Heart right ventricle (tissue), 16 donors: Measurements from ENCODE around the gene PLA2G4E. TPM values are rescaled to one million over a fixed set of nuclear protein-coding genes. Genes with fewer than 3 reads are reported as not detected.

Source experiments
- ATAC-seq, 8 donors: fragments of 200-7000 bp; cut with Tn5 transposase; one replicate each; pipeline ENCODE4 v1.9.1; 2020; ENCODE audit warnings: mild to moderate bottlenecking in 8 of 8, moderate library complexity in 8 of 8, moderate number of reproducible peaks in 1 of 8
- DNase-seq, 2 donors: peaks; one replicate each; pipeline ENCODE4 v3.0.0-alpha.2; 2020
- H3K27ac ChIP-seq, 10 donors: fragments of 200-600 bp; sonication (generic) in 2 of 10; one replicate each; pipeline versions ENCODE4 v1.5.0 to v1.8.0; 2020 to 2022; ENCODE audit warnings: mild to moderate bottlenecking in 3 of 10
- H3K27me3 ChIP-seq, 7 donors: fragments of 200-600 bp; one replicate each; pipeline ENCODE4 v1.8.0; 2021 to 2022; ENCODE audit warnings: mild to moderate bottlenecking in 2 of 7
- H3K36me3 ChIP-seq, 9 donors: fragments of 200-600 bp; sonication (generic) in 1 of 9; one replicate each; pipeline versions ENCODE4 v1.5.0 to v1.8.0; 2020 to 2022; ENCODE audit warnings: mild to moderate bottlenecking in 2 of 9
- H3K4me1 ChIP-seq, 9 donors: fragments of 200-600 bp; sonication (generic) in 1 of 9; one replicate each; pipeline versions ENCODE4 v1.5.0 to v1.8.0; 2020 to 2022; ENCODE audit warnings: mild to moderate bottlenecking in 4 of 9
- H3K4me3 ChIP-seq, 10 donors: fragments of 200-600 bp; sonication (generic) in 2 of 10; one replicate each; pipeline versions ENCODE4 v1.5.0 to v1.8.0; 2020 to 2022; ENCODE audit warnings: mild to moderate bottlenecking in 7 of 10, moderate library complexity in 2 of 10
- H3K9me3 ChIP-seq, 11 donors: fragments of 200-600 bp in 10 of 11; sonication (generic) in 2 of 11; one replicate each; pipeline versions ENCODE4 v1.5.0 to v1.8.0; 2013 to 2022; ENCODE audit warnings: mild to moderate bottlenecking in 2 of 11, control low read depth in 1 of 11, moderate library complexity in 1 of 11
- WGBS, 2 donors: extraction: QIAGEN DNeasy Blood & Tissue Kit; methylation state at CpG; one replicate each; pipeline ENCODE4 v1.1.7; 2013; ENCODE audit warnings: inconsistent platforms in 1 of 2; 5-methylcytosine and 5-hydroxymethylcytosine counted together
- intact Hi-C, 10 donors: fragments of 100-400 bp; cut with DNase I; formaldehyde crosslinking; loops; one replicate each; pipeline versions ENCODE4 v1.11.1 to v1.14.2; 2022
- polyA plus RNA-seq, 2 donors: library from polyadenylated mRNA; stranded (reverse); fragments of 200-250 nt; gene quantifications; one replicate each; pipeline ENCODE4 v1.2.3, GENCODE V29; 2013
- total RNA-seq, 10 donors: library from RNA; stranded (reverse); fragmentation: NEBNext Ultra II Directional in 3 of 10; extraction: Animal tissue kit (Norgen Biotek cat#: 25700) in 3 of 10; gene quantifications; one replicate each; pipeline versions ENCODE4 v1.2.1 to v1.2.4, GENCODE V29; 2021 to 2023
- TF ChIP-seq, protein P1 (sequence below), 9 donors: fragments of 200-600 bp; sonication (generic) in 2 of 9; IDR thresholded peaks; one replicate each; pipeline versions ENCODE4 v1.5.0 to v1.8.0; 2021 to 2022; ENCODE audit warnings: antibody characterized with exemption in 9 of 9, mild to moderate bottlenecking in 5 of 9, moderate library complexity in 1 of 9
- donor health status: Arrhythmogenic right ventricular cardiomyopathy.
- donor health status: ischemic (EF 13 %, LVEDD 7.1; RV severe dilation, severe dysfunction).
- donor health status: healthy with polysubstance abuse.
- donor health status: DM: no; HTN: yes; CAD: no.
- donor health status: DM: no; HTN: no; CAD: no.
- donor health status: ischemic (EF 25% LVEDD 6.9; RV normal size, moderate dysfunction).
- donor health status: ischemic (EF 25% LVEDD 5.7; RV mildly dilated, moderate dysfunction).
- donor health status: healthy.
- donor health status: DM: yes; HTN: yes; CAD: no.
- donor health status: Ischemic cardiomyopathy.
- donor health status: ischemic (EF 35%, LVEDD 5.7; RV mildly dilated, moderate dysfunction).
- donor health status: nonischemic (EF 11% LVEDD 7.7; RV severe dilation, severe dysfunction).
- donor health status: DM: yes; HTN: yes; CAD: no.
- donor health status: PGD.
- donor health status: ischemic (EF 29% LVEDD 5.4; RV normal size, mild dysfunction).
- donor health status: nonischemic (EF 23%, LVEDD 6.1; RV moderate dilation, normal function).

Gene PLA2G4E
- total and polyA plus RNA-seq, 12 donors: 0.05 to 0.79 (median 0.07) TPM; not detected in 7

DNA sequence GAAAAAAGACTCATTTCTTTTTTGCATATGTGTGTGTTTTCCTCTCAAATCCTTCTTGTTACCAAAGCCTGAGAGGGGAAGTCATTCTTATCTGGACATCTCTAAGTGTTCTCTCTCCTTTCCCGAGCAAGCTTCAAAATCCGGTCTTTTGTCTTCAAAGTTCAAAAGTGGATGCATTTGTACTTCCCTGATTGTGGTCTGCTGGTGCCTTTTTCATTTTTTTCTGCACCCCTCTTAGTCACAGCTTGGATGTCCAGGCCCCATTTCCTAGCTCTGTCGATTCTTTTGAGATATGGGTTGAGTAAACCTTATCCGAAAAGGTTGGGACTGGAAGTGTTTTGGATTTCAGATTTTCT is 83.3 kb downstream of the PLA2G4E start:
- no peaks in the 10 kb centered on the region for H3K9me3 ChIP-seq
- H3K4me3 ChIP-seq: no peak overlapping the region
- peak in 5 of 8 donors; percentile 4 to 34 (median 31) for ATAC-seq
- H3K27ac ChIP-seq: peak overlapping the region; percentile 27 to 89 (median 79)
- H3K4me1 ChIP-seq: peaks cover 25 to 98% (median 88%) of the 10 kb centered on the region in 9 donors
- TF ChIP-seq, protein P1, sequence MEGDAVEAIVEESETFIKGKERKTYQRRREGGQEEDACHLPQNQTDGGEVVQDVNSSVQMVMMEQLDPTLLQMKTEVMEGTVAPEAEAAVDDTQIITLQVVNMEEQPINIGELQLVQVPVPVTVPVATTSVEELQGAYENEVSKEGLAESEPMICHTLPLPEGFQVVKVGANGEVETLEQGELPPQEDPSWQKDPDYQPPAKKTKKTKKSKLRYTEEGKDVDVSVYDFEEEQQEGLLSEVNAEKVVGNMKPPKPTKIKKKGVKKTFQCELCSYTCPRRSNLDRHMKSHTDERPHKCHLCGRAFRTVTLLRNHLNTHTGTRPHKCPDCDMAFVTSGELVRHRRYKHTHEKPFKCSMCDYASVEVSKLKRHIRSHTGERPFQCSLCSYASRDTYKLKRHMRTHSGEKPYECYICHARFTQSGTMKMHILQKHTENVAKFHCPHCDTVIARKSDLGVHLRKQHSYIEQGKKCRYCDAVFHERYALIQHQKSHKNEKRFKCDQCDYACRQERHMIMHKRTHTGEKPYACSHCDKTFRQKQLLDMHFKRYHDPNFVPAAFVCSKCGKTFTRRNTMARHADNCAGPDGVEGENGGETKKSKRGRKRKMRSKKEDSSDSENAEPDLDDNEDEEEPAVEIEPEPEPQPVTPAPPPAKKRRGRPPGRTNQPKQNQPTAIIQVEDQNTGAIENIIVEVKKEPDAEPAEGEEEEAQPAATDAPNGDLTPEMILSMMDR (IDR thresholded peaks at IDR 0.05): peak in 1 of 9 donors; percentile 1
- intact Hi-C loops: no loop called here
- peaks cover 0 to 45% (median 12%) of the 10 kb centered on the region in 9 donors for H3K36me3 ChIP-seq
- no peak for DNase-seq
- WGBS, 2 donors: 49 to 58% methylated on average over 4 of the region's 4 CpGs
- H3K27me3 ChIP-seq: no peaks in the 10 kb centered on the region

DNA sequence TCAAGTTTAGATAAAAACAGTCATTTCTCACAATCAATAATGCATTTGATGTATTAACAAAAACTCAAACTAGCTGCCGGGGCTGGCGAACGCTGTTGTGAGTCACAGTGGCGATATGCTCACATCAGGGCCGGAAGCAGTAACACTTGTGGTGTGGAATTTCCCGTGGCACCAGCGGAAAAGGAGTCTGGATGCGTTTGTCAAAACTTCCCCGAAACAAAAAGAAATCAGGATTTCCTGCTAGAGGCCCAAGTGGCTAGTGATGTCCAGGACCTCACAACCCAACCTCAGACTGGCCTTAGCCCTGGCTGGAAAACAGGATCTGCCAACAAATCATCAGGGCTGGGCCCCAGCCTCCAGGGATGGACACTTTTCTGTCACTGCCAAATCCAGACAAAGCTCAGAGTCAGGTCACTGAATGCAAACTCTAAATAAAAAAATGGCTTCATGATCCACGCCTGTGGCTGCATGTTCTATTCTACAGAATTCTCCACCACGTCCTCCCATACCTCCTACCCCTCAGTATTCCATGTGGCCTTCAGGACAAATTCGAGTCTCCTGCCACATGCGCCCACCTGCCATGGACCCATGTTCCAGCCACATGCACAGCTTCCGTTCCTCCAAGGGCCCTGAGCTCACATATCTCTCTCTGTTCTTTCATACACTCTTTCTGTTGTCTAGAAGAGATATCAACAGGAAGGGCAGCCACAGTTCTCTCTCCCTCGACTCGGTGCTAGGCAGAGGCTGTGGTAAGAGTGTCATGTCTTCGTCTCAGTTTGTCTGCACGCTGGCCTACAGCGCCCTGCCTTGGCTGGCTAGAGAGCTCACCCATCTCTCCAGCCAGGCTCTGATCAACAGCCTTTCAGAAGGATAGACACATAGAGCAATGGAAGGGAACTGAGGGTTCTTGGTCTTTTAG is 83.9 kb downstream of the PLA2G4E start:
- H3K27ac ChIP-seq: peak overlapping the region; percentile 27 to 89 (median 80)
- H3K4me1 ChIP-seq: peaks cover 27 to 100% (median 90%) of the 10 kb centered on the region in 9 donors
- DNase-seq (peak in 1 of 2 donors; percentile 69), ATAC-seq (peak; percentile 39 to 59 (median 52))
- WGBS, 2 donors: 50 to 63% methylated on average over 19 of the region's 19 CpGs
- H3K36me3 ChIP-seq: peaks cover 0 to 44% (median 9%) of the 10 kb centered on the region in 9 donors
- peak overlapping the region in 1 of 10 donors; percentile 2 for H3K4me3 ChIP-seq
- intact Hi-C loops: no loop called here
- H3K27me3 ChIP-seq: no peaks in the 10 kb centered on the region
- H3K9me3 ChIP-seq: no peaks in the 10 kb centered on the region
- TF ChIP-seq, protein P1 (IDR thresholded peaks at IDR 0.05): peak in 2 of 9 donors; percentile 15 to 16

DNA sequence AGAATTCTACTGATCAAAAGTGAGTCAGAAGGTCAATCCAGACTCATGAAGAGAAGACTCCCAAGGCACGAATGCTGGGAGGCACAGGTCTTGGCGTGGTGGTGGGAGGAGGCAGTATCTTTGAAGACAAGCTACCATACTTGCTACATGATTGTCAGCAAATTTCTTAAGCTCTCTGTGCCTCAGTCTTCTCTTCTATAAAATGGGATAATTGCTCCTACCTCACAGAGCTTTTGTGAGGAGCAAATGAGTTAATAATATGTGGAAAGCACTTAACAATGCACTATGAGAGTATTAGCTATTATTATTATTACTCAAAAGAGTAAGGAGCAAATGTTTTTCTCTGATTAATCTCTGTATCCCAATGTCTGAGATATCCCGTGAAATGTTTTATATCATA is 84.7 kb downstream of the PLA2G4E start:
- Histone ChIP-seq H3K36me3 (peaks cover 0 to 38% (median 6%) of the 10 kb centered on the region in 9 donors), H3K9me3 (no peaks in the 10 kb centered on the region), H3K27ac (peak overlapping the region in 8 of 10 donors; percentile 72 to 89 (median 80)), H3K4me3 (no peak overlapping the region), H3K27me3 (no peaks in the 10 kb centered on the region), H3K4me1 (peaks cover 27 to 99% (median 88%) of the 10 kb centered on the region in 9 donors)
- TF ChIP-seq, protein P1 (IDR thresholded peaks at IDR 0.05): no peak
- no peak for DNase-seq
- ATAC-seq: no peak
- WGBS, 2 donors: 85 to 88% methylated on average over 3 of the region's 3 CpGs
- intact Hi-C loops: no loop called here

DNA sequence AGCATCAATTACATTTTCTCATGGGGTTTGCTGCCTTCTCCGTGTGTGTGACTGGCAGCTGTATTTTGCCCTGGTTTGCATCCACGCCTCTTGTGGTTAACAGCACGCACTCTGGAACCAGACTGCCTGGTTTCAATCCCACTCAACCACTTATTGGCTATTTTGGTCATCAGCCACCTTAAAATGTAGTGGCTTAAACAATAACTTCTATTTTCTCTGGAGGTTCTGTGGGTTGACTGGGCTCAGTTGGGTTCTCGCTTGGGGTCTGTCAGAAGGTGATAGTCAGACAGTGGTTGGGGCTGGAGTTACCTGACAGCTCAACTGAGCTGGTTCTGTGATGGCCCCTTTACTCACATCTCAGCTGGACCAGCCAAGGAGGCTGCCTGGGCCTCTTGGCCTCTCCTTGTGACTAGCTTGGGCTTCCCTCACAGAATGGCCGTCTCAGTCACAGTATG is 85.2 kb downstream of the PLA2G4E start:
- no peak overlapping the region for H3K4me3 ChIP-seq
- intact Hi-C loops: loop anchor here in 1 of 10 donors (2.0 kb wide), 1 partner anchor 35 kb away; no protein-coding TSS in a partner anchor
- peaks cover 27 to 99% (median 88%) of the 10 kb centered on the region in 9 donors for H3K4me1 ChIP-seq
- TF ChIP-seq, protein P1 (IDR thresholded peaks at IDR 0.05): no peak
- H3K27me3 ChIP-seq: no peaks in the 10 kb centered on the region
- H3K27ac ChIP-seq: peak overlapping the region in 8 of 10 donors; percentile 72 to 89 (median 80)
- 67 to 76% methylated on average over 5 of the region's 5 CpGs for WGBS, 2 donors
- DNase-seq (no peak), ATAC-seq (no peak)
- H3K9me3 ChIP-seq: no peaks in the 10 kb centered on the region
- H3K36me3 ChIP-seq: peaks cover 0 to 32% (median 6%) of the 10 kb centered on the region in 9 donors
